Glomerular endothelial cell (primary cell): ENCODE measurements around the gene PLPPR2. TPM values are rescaled to one million over a fixed set of nuclear protein-coding genes. Genes with fewer than 3 reads are reported as not detected.
"Not testable (repeated sequence)": the region's sequence is repeated elsewhere in the genome, so short reads cannot be mapped to it uniquely, and the experiment has no call there.

ENCODE experiments used
- DNase-seq: peaks from one replicate; pipeline ENCODE4 v3.0.0-alpha.2; 2011; ENCODE audit warnings: low read depth, low spot score; ENCODE audit errors: extremely low read depth
- total RNA-seq: library from RNA; depleted of rRNA; stranded (reverse); fragments of >200 nt; gene quantifications from 2 replicates; pipeline ENCODE4 v1.2.3, GENCODE V29; 2015

PLPPR2 gene
- total RNA-seq, 1 donor from 2014 or later: 47.7 TPM

DNA sequence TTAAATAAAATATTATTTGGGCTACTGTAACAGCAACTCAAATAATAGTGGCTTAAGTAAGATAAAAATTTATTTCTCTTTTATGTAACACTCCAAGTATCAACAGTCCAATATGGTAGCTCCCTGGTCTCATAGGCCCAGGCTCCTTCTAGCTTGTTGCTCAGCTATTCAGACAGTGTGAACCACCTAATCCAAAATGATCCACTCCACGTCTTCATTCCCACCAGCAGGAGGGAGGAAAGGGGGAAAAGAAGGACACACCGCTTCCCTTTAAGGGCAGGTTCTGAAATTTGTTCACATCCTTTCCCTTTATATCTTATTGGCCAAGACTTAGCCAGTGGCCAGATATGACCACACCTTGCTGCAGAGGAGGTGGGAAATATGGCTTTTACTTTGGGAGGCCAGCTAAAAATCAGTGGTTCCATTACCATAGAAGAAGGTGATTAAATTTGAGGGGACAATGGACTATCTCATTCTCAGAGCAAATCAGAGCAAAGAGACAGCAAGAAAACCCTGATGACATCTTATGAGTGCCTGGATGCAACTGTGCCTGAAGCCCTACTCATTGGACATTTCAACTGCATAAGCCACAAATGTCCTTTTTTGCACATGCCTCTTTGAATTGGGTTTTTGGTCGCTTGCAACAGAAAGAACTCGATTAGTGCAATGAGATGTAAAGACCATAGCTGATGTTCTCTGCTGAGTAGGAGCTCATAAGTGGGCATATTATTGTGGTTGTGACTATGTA, 35.9 kb downstream of the PLPPR2 start:
- DNase-seq: no peak

DNA sequence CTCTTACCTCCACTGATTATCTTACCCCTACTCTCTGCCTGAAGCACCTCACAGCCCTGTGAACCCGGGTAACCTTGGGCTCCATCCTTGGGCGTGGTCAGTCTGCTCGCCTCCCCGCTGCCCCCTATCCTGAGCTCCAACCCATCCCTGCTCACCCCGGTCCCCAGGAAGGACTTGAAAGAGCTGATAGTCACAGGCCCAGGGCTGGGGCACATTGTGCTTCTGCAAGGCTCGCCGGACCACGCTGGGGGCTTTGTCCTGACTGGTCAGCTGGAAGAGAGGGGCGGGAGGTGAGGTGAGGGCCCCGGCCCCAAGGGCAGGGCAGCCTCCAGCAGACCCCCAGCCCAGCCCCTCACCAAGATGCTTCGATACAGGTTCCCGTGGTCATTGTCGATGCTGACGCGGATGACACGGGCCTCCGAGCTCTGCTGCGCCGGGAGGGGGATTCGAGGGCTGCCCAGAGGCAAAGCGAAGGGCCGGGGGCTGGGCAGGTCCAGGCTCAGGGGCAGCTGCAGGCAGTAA, 41.9 kb downstream of the PLPPR2 start:
- DNase-seq: no peak

DNA sequence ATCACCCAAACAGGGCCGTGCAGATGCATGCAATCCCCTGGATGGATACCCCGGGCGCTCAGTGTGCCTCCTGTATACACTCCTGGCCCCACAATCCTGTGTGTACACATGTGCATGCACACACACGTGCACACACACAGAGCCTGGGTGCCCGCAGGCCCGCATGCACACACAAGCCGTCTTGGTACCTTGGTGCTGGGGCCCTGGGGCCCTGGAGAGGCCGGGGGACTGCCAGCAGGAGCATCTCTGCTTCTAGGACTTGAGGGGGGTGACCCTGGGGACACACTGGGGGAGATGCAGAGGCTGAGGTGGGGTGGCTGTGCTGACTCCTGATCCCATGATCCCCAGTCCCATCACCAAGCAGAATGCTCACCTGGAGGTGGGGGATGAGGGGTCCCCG, 44.4 kb downstream of the PLPPR2 start:
- no peak for DNase-seq

DNA sequence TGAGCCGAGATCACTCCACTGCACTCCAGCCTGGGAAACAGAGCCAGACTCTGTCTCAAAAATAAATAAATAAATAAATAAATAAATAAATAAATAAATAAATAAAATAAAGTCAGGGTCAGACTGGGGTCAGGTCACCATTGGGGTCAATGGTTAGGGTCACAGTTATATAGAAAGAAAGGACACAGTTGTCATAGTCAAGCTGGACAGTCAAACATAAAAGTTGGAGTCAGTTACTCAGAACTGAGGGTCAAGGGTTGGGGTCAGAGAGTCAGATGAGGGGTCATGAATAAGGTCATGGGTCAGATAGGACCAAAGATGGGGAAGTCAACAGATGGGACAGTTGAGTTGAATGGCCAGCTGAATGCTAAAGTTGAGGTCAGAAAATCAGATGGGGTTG, 45.6 kb downstream of the PLPPR2 start:
- DNase-seq: no peak

DNA sequence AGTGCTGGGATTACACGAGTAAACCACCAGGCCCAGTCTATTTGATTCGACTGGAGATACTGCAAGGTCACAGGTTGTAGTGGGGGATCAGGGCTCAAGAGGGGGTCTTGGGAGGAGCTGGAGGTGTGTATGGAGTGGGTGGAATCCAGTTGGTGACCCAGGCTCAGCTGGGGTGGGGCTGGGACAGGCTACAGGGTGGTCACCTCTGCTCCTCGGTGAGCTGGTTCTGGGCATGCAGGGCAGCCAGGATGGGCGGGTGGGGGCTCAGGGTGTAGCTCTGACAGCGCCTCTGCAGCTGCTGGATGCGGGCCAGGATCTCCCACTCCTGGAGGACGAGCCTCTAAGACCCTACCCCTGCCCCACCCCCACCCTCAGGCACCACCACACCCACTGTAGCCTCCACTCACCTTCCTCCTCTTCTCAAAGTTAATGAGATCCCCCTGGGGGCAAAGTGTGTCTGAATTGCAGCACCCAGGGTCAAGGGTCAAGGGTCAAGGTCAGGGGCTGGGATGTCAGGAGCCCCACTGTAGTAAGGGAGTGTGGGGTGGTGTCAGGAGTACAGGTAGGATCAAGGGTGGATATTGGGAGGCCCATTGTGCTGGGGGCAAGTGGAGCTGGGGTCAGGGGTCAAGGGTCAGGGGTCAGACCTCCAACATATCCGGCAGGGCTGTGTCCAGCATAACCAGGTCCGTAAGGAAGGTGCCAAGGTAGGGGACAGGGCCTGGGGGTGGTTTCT, 46.7 kb downstream of the PLPPR2 start:
- no peak for DNase-seq

DNA sequence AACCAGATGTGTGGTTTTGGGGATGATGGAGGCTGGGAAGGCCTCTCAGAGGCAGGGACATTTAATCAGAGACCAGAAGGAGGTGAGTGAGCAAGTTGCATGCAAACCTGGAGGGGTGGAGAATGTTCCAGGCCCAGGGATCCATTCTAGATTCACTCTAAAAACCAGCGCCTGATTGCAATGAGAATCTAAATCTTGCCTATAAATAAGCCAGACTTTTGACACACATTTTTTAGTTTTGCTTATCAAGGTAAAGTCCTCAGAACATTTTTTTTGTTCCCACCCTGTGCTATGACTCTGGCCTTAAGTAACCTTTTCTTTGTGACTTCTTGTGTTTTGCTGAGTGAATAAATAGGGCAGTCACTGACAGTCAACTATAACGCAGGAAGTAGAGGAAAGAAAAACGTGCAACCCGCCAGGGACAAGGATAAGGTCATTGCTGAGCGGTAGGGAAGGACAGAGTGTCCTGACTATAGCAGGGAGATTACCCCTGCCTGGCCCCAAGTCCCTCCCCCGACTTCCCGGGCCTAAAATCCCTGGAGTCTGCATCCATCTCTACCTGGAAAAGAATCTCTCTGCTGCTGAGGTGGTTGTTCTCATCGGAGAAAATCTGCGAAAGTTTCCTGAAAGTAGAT, 49.5 kb downstream of the PLPPR2 start:
- DNase-seq: no peak

DNA sequence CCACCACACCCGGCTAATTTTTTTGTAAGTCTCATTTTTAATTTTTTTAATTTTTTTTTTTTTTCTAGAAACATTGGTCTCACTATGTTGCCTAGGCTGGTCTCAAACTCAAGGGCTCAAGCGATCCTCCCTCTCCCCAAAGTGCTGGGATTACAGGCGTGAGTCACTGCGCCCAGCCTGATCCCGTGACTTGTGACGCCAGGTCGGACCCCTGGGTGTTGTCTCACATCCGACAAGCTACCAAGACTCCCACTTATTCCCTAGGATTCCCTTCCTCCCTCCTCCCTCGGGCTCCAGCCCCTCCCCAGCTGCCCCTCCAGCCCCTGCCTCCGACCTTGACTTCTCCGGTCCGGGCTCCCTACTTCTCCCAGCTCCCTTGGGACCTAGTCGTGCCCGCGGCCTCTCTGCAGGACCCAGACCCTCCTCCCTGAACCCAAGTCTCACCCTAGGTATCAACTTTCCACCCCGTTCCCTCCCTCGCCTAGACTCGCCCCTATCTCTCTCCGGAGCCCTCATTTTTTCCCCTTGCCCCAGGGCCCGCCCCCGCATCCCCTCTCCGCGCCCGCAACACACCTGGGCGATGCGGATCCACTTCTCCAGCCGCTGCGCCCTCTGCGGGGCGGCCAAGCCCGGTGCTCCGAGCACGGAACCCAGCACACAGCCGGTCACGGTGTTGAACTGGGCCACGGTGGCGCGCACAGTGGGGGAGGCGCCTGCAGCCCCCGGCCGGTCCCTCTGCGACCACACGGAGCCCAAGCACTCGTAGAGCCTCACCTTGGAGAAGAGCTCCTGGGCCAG, 50.8 kb downstream of the PLPPR2 start:
- DNase-seq: no peak

DNA sequence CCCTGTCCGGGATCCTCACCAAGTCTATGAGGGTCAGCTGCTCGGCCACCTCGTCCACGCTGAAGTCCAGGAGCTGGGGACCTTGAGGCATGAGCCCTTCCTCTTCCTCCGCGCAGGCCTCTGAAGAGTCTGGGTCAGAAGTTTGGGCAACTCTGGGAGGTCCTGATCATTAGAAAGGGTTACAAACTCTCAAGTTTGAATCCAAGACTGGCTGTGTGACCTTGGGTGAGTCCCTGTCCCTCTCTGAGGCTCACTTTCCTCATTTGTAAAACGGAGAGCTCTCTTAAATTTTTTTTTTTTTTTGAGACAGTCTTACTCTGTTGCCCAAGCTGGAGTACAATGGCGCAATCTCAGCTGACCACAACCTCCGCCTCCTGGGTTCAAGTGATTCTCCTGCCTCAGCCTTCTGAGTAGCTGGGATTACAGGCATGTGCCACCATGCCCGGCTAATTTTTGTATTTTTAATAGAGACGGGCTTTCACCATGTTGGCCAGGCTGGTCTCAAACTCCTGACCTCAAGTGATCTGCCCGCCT, 51.5 kb downstream of the PLPPR2 start:
- DNase-seq: not testable (repeated sequence)

DNA sequence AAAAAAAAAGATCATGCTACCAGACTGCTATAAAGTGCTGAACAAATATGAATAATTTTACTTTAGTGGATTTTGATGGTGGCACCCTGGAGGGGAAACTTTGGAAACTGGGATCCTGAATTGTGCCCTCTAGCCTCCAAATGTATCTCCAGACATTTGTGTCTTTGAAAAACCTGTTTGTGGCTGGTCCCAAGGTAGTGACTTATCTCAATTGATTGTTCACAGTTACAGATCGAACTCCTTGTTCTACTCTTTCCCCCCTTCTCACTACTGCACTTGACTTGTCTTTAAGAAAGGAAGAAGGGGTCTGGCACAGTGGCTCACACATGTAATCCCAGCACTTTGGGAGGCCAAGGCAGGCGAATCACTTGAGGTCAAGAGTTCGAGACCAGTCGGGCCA, 53.4 kb downstream of the PLPPR2 start:
- no peak for DNase-seq

DNA sequence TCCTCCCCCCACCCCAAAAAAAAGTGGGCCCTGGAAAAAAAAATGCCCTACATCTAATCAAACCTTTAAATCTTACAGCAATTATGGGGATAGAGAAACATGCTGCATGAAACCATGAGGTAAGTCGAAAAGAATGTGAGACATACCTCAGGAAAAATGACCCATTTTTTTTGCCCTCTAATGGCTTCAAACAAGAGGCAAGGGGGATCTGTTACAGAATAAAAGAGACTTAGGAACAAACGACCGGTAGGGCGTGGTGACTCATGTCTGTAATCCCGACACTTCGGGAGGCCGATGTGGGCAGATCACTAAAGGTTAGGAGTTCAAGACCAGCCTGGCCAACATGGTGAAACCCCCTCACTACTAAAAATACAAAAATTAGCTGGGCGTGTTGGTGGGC, 55.5 kb downstream of the PLPPR2 start:
- DNase-seq: no peak

DNA sequence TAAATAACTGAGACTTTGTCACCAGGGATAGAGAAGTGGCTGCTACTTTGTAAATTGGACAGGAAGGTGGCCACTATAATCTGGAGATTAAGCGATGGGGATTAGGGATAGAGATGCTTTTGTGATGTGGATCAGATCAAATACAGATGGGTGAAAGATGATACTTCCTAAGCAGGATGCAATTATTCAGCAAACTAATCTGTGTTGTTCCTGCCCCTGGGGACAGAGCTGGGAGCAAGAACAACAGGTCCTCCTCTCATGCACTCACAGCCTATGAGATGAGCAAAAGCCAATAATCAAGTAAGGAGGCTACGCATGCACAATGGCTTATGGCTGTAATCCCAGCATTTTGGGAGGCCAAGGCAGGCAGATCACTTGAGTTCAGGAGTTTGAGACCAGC, 59.3 kb downstream of the PLPPR2 start:
- DNase-seq: no peak

Other genes with a start within 250 kb of the PLPPR2 start
- 4.7 and 11.9 TPM in 2 replicates for gene SPC24, start 199.7 kb upstream of the PLPPR2 start, total RNA-seq
- 86.8 and 97.1 TPM in 2 replicates for gene KANK2, start 157.9 kb upstream of the PLPPR2 start, total RNA-seq
- not detected in 2 replicates for gene ANGPTL8, start 115.8 kb upstream of the PLPPR2 start, total RNA-seq
- gene DOCK6, start 92.9 kb upstream of the PLPPR2 start, total RNA-seq: 188 and 342 TPM in 2 replicates
- gene TSPAN16, start 59.3 kb upstream of the PLPPR2 start, total RNA-seq: not detected in 2 replicates
- gene RAB3D, start 15.8 kb upstream of the PLPPR2 start, total RNA-seq: 53.6 and 56.6 TPM in 2 replicates
- gene TMEM205, start 9.2 kb upstream of the PLPPR2 start, total RNA-seq: 142 and 244 TPM in 2 replicates
- 21.0 and 31.7 TPM in 2 replicates for gene CCDC159, start 8.9 kb upstream of the PLPPR2 start, total RNA-seq
- 1.1 and 4.1 TPM in 2 replicates for gene SWSAP1, start 19.2 kb downstream of the PLPPR2 start, total RNA-seq
- 17.7 and 32.7 TPM in 2 replicates for gene EPOR, start 28.9 kb downstream of the PLPPR2 start, total RNA-seq
- gene RGL3, start 63.9 kb downstream of the PLPPR2 start, total RNA-seq: not detected in 2 replicates
- gene ODAD3, start 79.7 kb downstream of the PLPPR2 start, total RNA-seq: 0.06 and 1.4 TPM in 2 replicates
- gene PRKCSH, start 80.2 kb downstream of the PLPPR2 start, total RNA-seq: 281 and 288 TPM in 2 replicates
- gene ELAVL3, start 125.6 kb downstream of the PLPPR2 start, total RNA-seq: not detected in 2 replicates
- 5.0 and 9.6 TPM in 2 replicates for gene ZNF653, start 150.4 kb downstream of the PLPPR2 start, total RNA-seq
- 24.9 and 25.3 TPM in 2 replicates for gene ECSIT, start 173.7 kb downstream of the PLPPR2 start, total RNA-seq
- 11.7 and 13.4 TPM in 2 replicates for gene CNN1, start 183.4 kb downstream of the PLPPR2 start, total RNA-seq
- gene ELOF1, start 203.8 kb downstream of the PLPPR2 start, total RNA-seq: 33.8 and 46.7 TPM in 2 replicates
- gene ACP5, start 222.2 kb downstream of the PLPPR2 start, total RNA-seq: 1.6 and 1.9 TPM in 2 replicates
- gene ZNF627, start 242.1 kb downstream of the PLPPR2 start, total RNA-seq: 10.2 and 10.4 TPM in 2 replicates